Measurements from ENCODE around the gene CAPZA2.

GRCh38 chr7:116897661-116898060 lies 35.3 kb downstream of the CAPZA2 start:
- TF ChIP-seq REST (tag by site-specific recombination; IDR thresholded peaks at IDR 0.05), result no peak
- TF ChIP-seq SP2 (tag by site-specific recombination; IDR thresholded peaks at IDR 0.05), result no peak

Data from HEK293 (cell line).